GM20000 (cell line): ENCODE results near the gene KIAA1614.

Source experiments
- DNase-seq: peaks from one replicate; pipeline ENCODE4 v3.0.0; 2012; ENCODE audit warnings: low spot score
- CTCF ChIP-seq: IDR thresholded peaks from 2 replicates; pipeline ENCODE4 v1.5.1; 2012; ENCODE audit warnings: mild to moderate bottlenecking, control low read depth; ENCODE audit errors: extremely low read depth, missing control alignments

The KIAA1614 gene

DNA sequence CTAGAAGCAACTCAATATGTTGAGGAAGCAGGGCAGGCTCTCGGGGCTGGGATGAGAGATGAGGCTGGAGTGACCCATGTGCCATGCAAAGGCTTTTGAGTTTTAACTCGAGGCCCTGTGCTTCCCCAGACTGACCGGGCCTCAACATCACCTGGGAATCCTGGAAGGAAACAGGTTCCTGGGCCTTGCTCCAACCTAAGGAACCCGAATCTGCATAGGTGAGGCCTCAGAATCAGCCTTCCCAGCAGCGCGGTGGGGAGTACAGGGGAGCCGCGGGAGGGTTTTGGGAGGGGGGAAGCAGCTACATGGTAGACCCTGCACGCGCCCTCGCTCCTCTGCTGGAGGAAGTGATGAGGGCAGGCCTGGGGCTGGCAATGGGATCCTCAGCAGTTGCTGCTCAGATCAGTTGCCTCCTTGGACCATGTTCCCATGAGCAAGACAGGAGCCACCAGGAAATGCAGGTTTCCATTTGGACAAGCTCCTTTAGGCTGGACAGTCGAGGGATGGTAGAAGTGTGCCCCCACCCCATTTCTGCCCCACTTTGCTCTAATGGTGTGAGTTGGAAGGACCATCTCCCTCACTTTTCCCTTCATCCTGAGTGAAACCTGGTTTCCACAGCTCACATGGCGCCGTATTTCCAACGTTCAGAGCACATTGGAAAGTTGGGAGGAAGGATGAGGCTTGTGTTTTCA, 4.5 kb upstream of the KIAA1614 start:
- DNase-seq, result no peak
- TF ChIP-seq CTCF, result no peak

- DNase-seq, result peak; percentile 38
- TF ChIP-seq CTCF, result no peak
Measured at GRCh38 chr1:180909005-180909414, 3.7 kb upstream of the KIAA1614 start.

- TF ChIP-seq CTCF, result no peak
- peak; percentile 71 for DNase-seq
Measured at GRCh38 chr1:180909462-180909976, 3.2 kb upstream of the KIAA1614 start.

- DNase-seq, result no peak
- no peak for TF ChIP-seq CTCF
Measured at GRCh38 chr1:180911640-180912191, 981 bp upstream of the KIAA1614 start.

- no peak for DNase-seq
- TF ChIP-seq CTCF, result no peak
Measured at GRCh38 chr1:180912211-180912800, 391 bp upstream of the KIAA1614 start.

DNA sequence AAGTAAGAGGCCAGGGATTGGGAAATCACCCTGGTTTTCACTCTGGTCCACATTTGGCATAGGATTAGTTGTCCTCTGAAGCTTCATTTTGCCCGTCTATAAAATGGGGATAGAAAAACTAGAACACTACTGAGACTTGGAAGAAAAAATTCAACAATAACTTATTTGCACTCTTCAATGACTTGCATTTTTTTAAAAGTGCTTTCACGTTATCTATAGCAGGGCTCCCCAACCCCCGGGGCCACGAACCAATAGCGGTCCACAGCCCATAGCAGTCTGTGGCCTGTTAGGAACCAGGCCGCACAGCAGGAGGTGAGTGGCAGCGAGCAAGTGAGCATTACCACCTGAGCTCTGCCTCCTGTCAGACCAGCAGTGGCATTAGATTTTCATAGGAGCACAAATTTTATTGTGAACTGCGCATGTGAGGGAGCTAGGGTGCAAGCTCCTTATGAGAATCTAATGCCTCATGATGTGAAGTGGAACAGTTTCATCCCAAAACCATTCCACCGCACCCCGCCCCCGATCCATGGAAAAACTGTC, 2.8 kb downstream of the KIAA1614 start:
- no peak for DNase-seq

More for the DNA sequence above, 2.8 kb downstream of the KIAA1614 start:
- no peak for TF ChIP-seq CTCF
